SK-N-SH (cell line): ENCODE data around the gene UBE2K. TPM values are rescaled to one million over a fixed set of nuclear protein-coding genes. Genes with fewer than 3 reads are reported as not detected.
A peak's percentile ranks its signal among the peaks of the same experiment; 100 is the strongest.

Experiments used
- CTCF ChIA-PET: fragments of 300-600, 350-600 bp; formaldehyde crosslinking; extraction: SDS; loops from one replicate; lab custom pipeline; 2021; lab: Yijun Ruan, JAX
- POLR2A ChIA-PET: fragments of 350-600 bp; sonication (Branson Sonifier 250); formaldehyde crosslinking; extraction: SDS; loops from one replicate; lab custom pipeline; 2020; ENCODE audit warnings: antibody characterized with exemption, inconsistent platforms; lab: Yijun Ruan, JAX
- DNase-seq: peaks from one replicate; pipeline ENCODE4 v3.0.0; 2012
- H2AFZ ChIP-seq: fragments of 200-600 bp; sonication (generic); 2 replicates; pipeline ENCODE4 v1.8.1; 2016; ENCODE audit warnings: antibody characterized with exemption, mild to moderate bottlenecking, low read depth
- H3F3A ChIP-seq: fragments of 200-600 bp; sonication (generic); replicated peaks from 2 replicates; pipeline ENCODE3; 2016; ENCODE audit warnings: antibody characterized with exemption, mild to moderate bottlenecking; ENCODE audit not compliant: insufficient read depth
- H3K27ac ChIP-seq, 2 experiments: fragments of 200-500 bp in 1 of 2; fragments of 200-600 bp in 1 of 2; sonication (Bioruptor generic) in 1 of 2; sonication (generic), shearing (Covaris generic) in 1 of 2; 2 replicates each; pipeline versions ENCODE4 v1.5.1 to v1.6.1; 2014 to 2016; ENCODE audit warnings: low read depth in 2 of 2, inconsistent platforms in 1 of 2, low read length in 1 of 2, mild to moderate bottlenecking in 1 of 2, mixed read lengths in 1 of 2
- H3K27me3 ChIP-seq: fragments of 200-600 bp; sonication (generic), shearing (Covaris generic); 2 replicates; pipeline ENCODE4 v1.6.1; 2016; ENCODE audit warnings: mixed run types; ENCODE audit not compliant: insufficient read depth
- H3K36me3 ChIP-seq, 2 experiments: fragments of 200-500 bp in 1 of 2; fragments of 200-600 bp in 1 of 2; sonication (Bioruptor generic) in 1 of 2; sonication (generic) in 1 of 2; replicated peaks in 1 of 2; 2 replicates each; pipeline versions ENCODE3 to v1.5.1; 2014 to 2016; ENCODE audit warnings: low read length in 1 of 2, mild to moderate bottlenecking in 1 of 2; ENCODE audit not compliant: insufficient read depth in 2 of 2, control insufficient read depth in 1 of 2
- H3K4me1 ChIP-seq, 2 experiments: fragments of 200-500 bp in 1 of 2; fragments of 200-600 bp in 1 of 2; sonication (Bioruptor generic) in 1 of 2; sonication (generic), shearing (Covaris generic) in 1 of 2; 2 replicates each; pipeline versions ENCODE4 v1.5.1 to v1.6.1; 2014 to 2016; ENCODE audit warnings: low read depth in 1 of 2, low read length in 1 of 2, mixed run types in 1 of 2; ENCODE audit not compliant: insufficient read depth in 2 of 2, control insufficient read depth in 1 of 2
- H3K4me2 ChIP-seq: fragments of 200-600 bp; sonication (generic), shearing (Covaris generic); 2 replicates; pipeline ENCODE4 v1.6.1; 2017; ENCODE audit warnings: mixed run types
- H3K4me3 ChIP-seq, 2 experiments: fragments of 200-500 bp in 1 of 2; fragments of 200-600 bp in 1 of 2; sonication (Bioruptor generic) in 1 of 2; sonication (generic), shearing (Covaris generic) in 1 of 2; 2 replicates each; pipeline versions ENCODE4 v1.5.1 to v1.8.1; 2014 to 2016; ENCODE audit warnings: low read depth in 2 of 2, inconsistent platforms in 1 of 2, low read length in 1 of 2, mild to moderate bottlenecking in 1 of 2, mixed read lengths in 1 of 2, moderate library complexity in 1 of 2
- H3K79me2 ChIP-seq: fragments of 200-600 bp; sonication (generic); 2 replicates; pipeline ENCODE4 v1.8.1; 2017; ENCODE audit warnings: mild to moderate bottlenecking; ENCODE audit not compliant: insufficient read depth
- H3K9ac ChIP-seq: fragments of 200-600 bp; sonication (generic); 2 replicates; pipeline ENCODE4 v1.6.1; 2017; ENCODE audit warnings: mixed run types
- H3K9me2 ChIP-seq: fragments of 200-600 bp; sonication (generic); 2 replicates; pipeline ENCODE4 v1.6.1; 2017; ENCODE audit warnings: mixed run types
- H3K9me3 ChIP-seq: fragments of 200-600 bp; sonication (generic); 2 replicates; pipeline ENCODE4 v1.6.1; 2017; ENCODE audit warnings: mixed run types, mild to moderate bottlenecking, moderate library complexity
- H4K20me1 ChIP-seq: fragments of 200-600 bp; sonication (generic); 2 replicates; pipeline ENCODE4 v1.6.1; 2017; ENCODE audit warnings: mild to moderate bottlenecking, mixed run types; ENCODE audit not compliant: insufficient read depth
- CHD2 ChIP-seq: fragments of 150-350 bp; IDR thresholded peaks from 2 replicates; pipeline ENCODE4 v1.6.1; 2018; ENCODE audit warnings: low read length; ENCODE audit not compliant: partially characterized antibody
- ELF1 ChIP-seq: IDR thresholded peaks from 2 replicates; pipeline ENCODE4 v1.4.0; 2012
- EZH2phosphoT487 ChIP-seq: fragments of 200-600 bp; sonication (generic); IDR thresholded peaks from 2 replicates; pipeline ENCODE4 v1.6.1; 2017; ENCODE audit warnings: low read depth, mixed run types, mild to moderate bottlenecking, antibody characterized with exemption, moderate library complexity, borderline replicate concordance
- FOSL2 ChIP-seq: IDR thresholded peaks from 2 replicates; pipeline ENCODE4 v1.4.0; 2012; ENCODE audit warnings: low read depth, mild to moderate bottlenecking, moderate library complexity, borderline replicate concordance
- GABPA ChIP-seq: IDR thresholded peaks from 2 replicates; pipeline ENCODE4 v1.4.0; 2012; ENCODE audit warnings: low read depth, mild to moderate bottlenecking
- GATA2 ChIP-seq: sonication (generic); formaldehyde crosslinking; IDR thresholded peaks from 2 replicates; pipeline ENCODE4 v1.5.0; 2020; ENCODE audit warnings: mild to moderate bottlenecking, missing genetic modification reagents
- JUND ChIP-seq: IDR thresholded peaks from 2 replicates; pipeline ENCODE4 v1.4.0; 2012
- MEF2A ChIP-seq: IDR thresholded peaks from 2 replicates; pipeline ENCODE4 v1.4.0; 2012; ENCODE audit warnings: low read depth, borderline replicate concordance
- POLR2AphosphoS5 ChIP-seq: IDR thresholded peaks from 2 replicates; pipeline ENCODE4 v1.6.1; 2012; ENCODE audit warnings: low read depth, low read length
- RAD21 ChIP-seq: IDR thresholded peaks from 2 replicates; pipeline ENCODE4 v1.6.1; 2012; ENCODE audit warnings: mild to moderate bottlenecking, low read length
- RCOR1 ChIP-seq: fragments of 150-350 bp; IDR thresholded peaks from 2 replicates; pipeline ENCODE4 v1.6.1; 2017; ENCODE audit warnings: antibody characterized with exemption, low read length
- RXRA ChIP-seq: IDR thresholded peaks from 2 replicates; pipeline ENCODE4 v1.4.0; 2012; ENCODE audit warnings: low read depth, mild to moderate bottlenecking, borderline replicate concordance
- TCF12 ChIP-seq: IDR thresholded peaks from 2 replicates; pipeline ENCODE4 v1.4.0; 2012
- TEAD4 ChIP-seq: IDR thresholded peaks from 2 replicates; pipeline ENCODE4 v1.4.0; 2012; ENCODE audit warnings: mild to moderate bottlenecking, borderline replicate concordance; ENCODE audit not compliant: insufficient read depth
- YY1 ChIP-seq: IDR thresholded peaks from 2 replicates; pipeline ENCODE4 v1.4.0; 2012; ENCODE audit warnings: low read depth, mild to moderate bottlenecking
- WGBS: methylation state at CpG from one replicate; pipeline ENCODE4 v1.1.6; 2017; ENCODE audit warnings: low lambda C conversion rate; 5-methylcytosine and 5-hydroxymethylcytosine counted together
- polyA plus RNA-seq, 3 experiments: library from polyadenylated mRNA; depleted of rRNA; stranded (reverse); fragments of >200 nt; gene quantifications; 2 replicates each; pipeline ENCODE4 v1.2.3, GENCODE V29; 2012
- TF ChIP-seq, protein P1 (sequence below): fragments of 150-350 bp; IDR thresholded peaks from 2 replicates; pipeline ENCODE4 v1.6.1; 2017; ENCODE audit warnings: antibody characterized with exemption, low read length, low read depth, borderline replicate concordance
- TF ChIP-seq, protein P2 (sequence below): IDR thresholded peaks from 2 replicates; pipeline ENCODE4; 2012
- TF ChIP-seq, protein P3 (sequence below): IDR thresholded peaks from 2 replicates; pipeline ENCODE4 v1.6.1; 2012; ENCODE audit warnings: mild to moderate bottlenecking, low read depth, low read length, moderate library complexity
- TF ChIP-seq, protein P4 (sequence below): IDR thresholded peaks from 2 replicates; pipeline ENCODE4 v1.4.0; 2012; ENCODE audit warnings: low read depth

UBE2K gene
- polyA plus RNA-seq, 1 of the 3 experiments (the other 2 are of a cell fraction), result 102 TPM

DNA sequence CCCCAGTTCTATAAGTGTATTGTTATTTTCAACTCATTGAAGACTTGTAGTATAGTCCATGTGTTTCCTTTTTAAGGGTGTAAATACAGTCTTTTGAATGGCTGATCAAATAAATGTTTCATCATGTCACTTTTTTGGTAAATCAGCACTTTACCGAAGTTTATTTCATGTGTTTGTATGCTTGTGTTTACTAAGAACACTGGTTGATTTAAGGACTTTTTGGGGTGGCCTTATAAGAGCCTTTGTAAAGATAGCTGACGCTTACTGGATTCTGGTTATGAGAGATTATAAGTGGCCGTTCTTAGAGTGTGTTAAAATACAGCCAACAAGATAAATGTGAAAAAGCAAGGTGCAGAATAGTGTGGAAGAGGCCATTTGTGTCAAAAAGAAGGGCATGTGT is 2.6 kb downstream of the UBE2K start:
- peak overlapping the region; percentile 87 for H3K4me2 ChIP-seq
- H3K27me3 ChIP-seq, result no peaks in the 10 kb centered on the region
- ChIA-PET CTCF (no interaction called here), POLR2A (no interaction called here)
- peaks cover 60% of the 10 kb centered on the region for H4K20me1 ChIP-seq
- no peak for DNase-seq
- peaks cover 0 to 28% of the 10 kb centered on the region in 2 experiments for H3K36me3 ChIP-seq
- TF ChIP-seq ELF1 (no peak), CHD2 (no peak), TEAD4 (no peak), GATA2 (CRISPR knock-in tag) (no peak), JUND (no peak), EZH2phosphoT487 (no peak), RCOR1 (no peak), MEF2A (no peak), GABPA (no peak), TCF12 (no peak), RAD21 (no peak), FOSL2 (no peak), RXRA (no peak), POLR2AphosphoS5 (no peak), YY1 (no peak)
- TF ChIP-seq, protein P1, sequence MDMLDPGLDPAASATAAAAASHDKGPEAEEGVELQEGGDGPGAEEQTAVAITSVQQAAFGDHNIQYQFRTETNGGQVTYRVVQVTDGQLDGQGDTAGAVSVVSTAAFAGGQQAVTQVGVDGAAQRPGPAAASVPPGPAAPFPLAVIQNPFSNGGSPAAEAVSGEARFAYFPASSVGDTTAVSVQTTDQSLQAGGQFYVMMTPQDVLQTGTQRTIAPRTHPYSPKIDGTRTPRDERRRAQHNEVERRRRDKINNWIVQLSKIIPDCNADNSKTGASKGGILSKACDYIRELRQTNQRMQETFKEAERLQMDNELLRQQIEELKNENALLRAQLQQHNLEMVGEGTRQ, result no peak
- TF ChIP-seq, protein P2, sequence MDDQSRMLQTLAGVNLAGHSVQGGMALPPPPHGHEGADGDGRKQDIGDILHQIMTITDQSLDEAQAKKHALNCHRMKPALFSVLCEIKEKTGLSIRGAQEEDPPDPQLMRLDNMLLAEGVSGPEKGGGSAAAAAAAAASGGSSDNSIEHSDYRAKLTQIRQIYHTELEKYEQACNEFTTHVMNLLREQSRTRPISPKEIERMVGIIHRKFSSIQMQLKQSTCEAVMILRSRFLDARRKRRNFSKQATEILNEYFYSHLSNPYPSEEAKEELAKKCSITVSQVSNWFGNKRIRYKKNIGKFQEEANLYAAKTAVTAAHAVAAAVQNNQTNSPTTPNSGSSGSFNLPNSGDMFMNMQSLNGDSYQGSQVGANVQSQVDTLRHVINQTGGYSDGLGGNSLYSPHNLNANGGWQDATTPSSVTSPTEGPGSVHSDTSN, result no peak
- TF ChIP-seq, protein P3, sequence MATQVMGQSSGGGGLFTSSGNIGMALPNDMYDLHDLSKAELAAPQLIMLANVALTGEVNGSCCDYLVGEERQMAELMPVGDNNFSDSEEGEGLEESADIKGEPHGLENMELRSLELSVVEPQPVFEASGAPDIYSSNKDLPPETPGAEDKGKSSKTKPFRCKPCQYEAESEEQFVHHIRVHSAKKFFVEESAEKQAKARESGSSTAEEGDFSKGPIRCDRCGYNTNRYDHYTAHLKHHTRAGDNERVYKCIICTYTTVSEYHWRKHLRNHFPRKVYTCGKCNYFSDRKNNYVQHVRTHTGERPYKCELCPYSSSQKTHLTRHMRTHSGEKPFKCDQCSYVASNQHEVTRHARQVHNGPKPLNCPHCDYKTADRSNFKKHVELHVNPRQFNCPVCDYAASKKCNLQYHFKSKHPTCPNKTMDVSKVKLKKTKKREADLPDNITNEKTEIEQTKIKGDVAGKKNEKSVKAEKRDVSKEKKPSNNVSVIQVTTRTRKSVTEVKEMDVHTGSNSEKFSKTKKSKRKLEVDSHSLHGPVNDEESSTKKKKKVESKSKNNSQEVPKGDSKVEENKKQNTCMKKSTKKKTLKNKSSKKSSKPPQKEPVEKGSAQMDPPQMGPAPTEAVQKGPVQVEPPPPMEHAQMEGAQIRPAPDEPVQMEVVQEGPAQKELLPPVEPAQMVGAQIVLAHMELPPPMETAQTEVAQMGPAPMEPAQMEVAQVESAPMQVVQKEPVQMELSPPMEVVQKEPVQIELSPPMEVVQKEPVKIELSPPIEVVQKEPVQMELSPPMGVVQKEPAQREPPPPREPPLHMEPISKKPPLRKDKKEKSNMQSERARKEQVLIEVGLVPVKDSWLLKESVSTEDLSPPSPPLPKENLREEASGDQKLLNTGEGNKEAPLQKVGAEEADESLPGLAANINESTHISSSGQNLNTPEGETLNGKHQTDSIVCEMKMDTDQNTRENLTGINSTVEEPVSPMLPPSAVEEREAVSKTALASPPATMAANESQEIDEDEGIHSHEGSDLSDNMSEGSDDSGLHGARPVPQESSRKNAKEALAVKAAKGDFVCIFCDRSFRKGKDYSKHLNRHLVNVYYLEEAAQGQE, result no peak
- TF ChIP-seq, protein P4, sequence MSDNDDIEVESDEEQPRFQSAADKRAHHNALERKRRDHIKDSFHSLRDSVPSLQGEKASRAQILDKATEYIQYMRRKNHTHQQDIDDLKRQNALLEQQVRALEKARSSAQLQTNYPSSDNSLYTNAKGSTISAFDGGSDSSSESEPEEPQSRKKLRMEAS, result no peak
- peaks cover 77% of the 10 kb centered on the region for H3K79me2 ChIP-seq
- H3K9ac ChIP-seq, result peak overlapping the region; percentile 94; the same call in 1 of the 2 replicates
- no peaks in the 10 kb centered on the region for H3K9me2 ChIP-seq
- H3F3A ChIP-seq, result peaks cover 16% of the 10 kb centered on the region
- H3K4me3 ChIP-seq, result peak overlapping the region; percentile 81 to 97; a peak in 3 of 4 replicates
- H3K27ac ChIP-seq, result no peak overlapping the region; a peak in 1 of 4 replicates
- 49% methylated on average over 3 of the region's 3 CpGs for WGBS
- H2AFZ ChIP-seq, result no peak overlapping the region
- H3K4me1 ChIP-seq, result peaks cover 0 to 5% of the 10 kb centered on the region in 2 experiments; a peak in 2 of 4 replicates
- no peaks in the 10 kb centered on the region for H3K9me3 ChIP-seq
